Erythroblast (primary cell): ENCODE results near the gene FKBP2.

Experiments
- DNase-seq, 2 experiments: peaks; one replicate each; lab custom pipeline; 2025; lab: John Stamatoyannopoulos, UW
- GATA1 ChIP-seq: IDR thresholded peaks from 2 replicates; pipeline ENCODE4 v1.6.1; 2011; ENCODE audit warnings: low read depth, mild to moderate bottlenecking, control low read depth, low read length, moderate library complexity
- POLR2A ChIP-seq: IDR thresholded peaks from 2 replicates; pipeline ENCODE4 v1.6.1; 2011; ENCODE audit warnings: mild to moderate bottlenecking, low read length

Gene FKBP2

DNA sequence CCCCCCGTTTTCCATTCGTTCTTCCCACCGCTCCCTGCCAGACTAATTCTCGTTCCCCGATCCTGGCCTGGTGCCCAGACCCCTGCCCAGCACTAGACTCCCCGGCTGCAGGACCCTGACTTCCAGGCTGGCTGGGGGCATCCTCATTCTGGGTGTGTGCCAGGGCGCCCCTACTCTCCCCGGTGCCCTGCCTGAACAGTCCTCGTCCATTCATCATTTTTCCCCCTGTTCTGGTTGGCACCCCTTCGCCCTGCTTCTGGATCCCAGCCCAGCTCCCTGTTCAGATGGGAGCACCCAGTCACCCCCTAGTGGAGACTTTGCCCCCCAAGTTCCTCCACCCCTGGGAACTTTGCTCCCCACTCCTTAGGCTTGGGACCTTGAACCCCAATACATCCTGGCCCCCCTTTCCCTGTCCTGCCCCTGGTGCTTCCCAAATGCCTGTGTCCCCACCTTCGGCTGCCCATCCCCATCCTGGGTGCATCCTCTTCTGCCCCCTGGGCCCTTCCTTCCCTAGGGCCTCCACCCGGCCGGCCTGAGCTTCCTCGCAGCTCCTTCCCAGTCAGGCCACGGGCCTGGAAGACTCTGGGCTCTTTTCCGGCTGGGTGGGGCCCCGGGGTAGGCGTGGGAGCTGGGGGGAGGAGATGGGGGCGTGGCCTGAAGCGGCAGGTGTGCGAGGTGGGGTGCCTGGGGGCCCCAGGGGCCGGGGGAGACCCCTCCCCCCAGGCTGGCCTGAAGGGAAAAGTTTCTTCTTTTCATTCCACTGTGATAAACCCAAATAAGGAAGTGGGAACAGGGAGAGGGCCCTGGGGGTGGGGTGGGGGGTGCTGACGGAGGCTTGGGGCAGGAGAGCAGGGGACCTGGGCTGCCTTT, 11.3 kb downstream of the FKBP2 start:
- DNase-seq, result peak; percentile 46 to 70
- TF ChIP-seq POLR2A (no peak), GATA1 (no peak)

DNA sequence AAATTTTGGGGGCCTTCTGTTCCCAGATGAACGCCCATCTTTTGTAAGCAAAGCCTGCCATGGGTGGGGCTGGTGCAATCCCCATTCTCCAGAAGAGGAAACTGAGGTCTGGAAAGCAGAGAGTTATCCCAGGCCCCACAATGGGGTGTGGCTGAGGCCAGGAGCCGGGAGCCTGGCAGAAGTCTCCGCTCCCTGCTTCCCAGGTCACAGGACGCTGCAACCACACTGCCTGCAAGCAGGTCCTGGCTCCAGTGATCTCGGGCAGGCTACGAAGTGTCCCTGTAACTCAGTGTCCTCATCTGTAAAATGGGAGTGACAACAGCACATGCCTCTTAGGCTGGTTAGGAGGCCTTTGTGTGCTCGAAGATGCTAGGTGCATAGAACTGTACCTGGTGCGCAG, 12.1 kb downstream of the FKBP2 start:
- TF ChIP-seq GATA1 (no peak), POLR2A (no peak)
- DNase-seq, result no peak

DNA sequence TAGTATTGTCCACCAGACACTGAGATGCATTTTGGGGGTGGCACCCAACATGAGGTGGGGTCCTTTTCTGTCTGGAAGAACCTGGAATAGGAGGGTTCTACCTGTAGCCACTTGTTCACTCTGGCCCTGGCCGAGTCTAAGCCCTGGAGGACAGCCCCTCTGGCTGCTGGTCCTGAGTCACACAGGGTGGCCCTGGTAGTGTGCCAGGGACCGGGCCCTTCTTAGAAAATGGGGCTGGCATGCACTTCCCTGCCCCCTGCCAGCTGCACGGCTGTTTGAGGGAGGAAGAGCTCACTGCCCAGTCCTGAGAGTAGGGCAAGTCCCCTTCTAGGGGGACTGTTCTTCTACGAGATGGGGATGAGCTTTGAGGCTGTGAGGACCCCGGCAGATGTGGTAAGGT, 12.6 kb downstream of the FKBP2 start:
- TF ChIP-seq POLR2A (no peak), GATA1 (no peak)
- no peak for DNase-seq

DNA sequence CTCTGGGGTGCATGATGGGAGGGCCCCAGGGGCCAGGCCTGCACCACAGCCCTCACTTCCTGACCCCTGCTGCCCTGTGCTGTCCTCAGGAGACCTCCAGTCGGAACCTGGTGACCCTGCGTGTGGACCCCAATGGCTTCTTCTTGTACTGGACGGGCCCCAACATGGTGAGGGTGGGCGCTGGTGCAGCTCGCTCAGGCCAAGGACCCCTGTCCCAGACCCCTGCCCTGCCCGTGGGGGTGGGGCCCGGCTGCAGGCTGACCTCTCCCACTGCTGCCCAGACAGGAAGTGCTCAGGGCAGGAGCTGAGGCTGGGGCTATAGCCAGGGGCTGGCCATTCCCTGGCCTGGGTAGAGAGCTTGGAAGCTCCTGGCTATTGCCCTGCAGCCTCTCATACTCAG, 13.4 kb downstream of the FKBP2 start:
- no peak for DNase-seq
- TF ChIP-seq POLR2A (no peak), GATA1 (no peak)

DNA sequence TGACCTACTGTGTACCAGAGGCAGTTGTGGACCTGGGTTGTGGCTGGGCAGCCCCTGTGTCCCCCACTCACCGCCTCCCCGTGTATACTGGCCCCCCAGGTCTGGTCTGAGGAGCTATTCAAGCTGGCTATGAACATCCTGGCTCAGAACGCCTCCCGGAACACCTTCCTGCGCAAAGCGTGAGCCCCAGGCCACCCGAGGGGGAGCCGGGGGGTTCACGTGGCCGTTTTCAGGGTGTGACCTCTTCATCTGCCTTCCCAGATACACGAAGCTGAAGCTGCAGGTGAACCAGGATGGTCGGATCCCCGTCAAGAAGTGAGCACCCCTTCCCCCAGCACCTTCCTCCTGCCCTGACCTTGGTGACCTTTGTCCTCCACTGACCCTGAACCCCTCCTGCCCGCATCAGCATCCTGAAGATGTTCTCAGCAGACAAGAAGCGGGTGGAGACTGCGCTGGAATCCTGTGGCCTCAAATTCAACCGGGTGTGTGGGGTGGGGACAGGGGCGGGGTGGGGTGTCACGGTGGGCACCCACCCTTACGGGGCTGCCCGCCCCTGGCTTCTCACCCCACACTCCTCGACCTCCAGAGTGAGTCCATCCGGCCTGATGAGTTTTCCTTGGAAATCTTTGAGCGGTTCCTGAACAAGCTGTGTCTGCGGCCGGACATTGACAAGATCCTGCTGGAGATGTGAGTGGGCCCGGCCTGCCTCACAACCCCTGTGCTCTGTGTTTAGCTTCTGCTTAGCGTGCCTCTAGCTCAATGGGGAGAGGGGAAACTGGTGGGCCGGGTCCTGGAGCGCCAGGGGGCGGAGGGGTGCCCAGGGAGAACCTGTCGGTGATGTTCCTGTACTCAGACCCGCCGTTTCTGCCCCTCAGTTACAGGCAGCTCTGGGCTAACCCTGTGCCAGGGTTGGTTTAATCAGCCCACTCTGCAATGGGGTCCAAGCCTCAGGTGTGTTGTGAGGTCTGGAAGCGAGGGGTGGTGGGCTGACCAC, 14.5 kb downstream of the FKBP2 start:
- no peak for TF ChIP-seq GATA1
- DNase-seq, result no peak

DNA sequence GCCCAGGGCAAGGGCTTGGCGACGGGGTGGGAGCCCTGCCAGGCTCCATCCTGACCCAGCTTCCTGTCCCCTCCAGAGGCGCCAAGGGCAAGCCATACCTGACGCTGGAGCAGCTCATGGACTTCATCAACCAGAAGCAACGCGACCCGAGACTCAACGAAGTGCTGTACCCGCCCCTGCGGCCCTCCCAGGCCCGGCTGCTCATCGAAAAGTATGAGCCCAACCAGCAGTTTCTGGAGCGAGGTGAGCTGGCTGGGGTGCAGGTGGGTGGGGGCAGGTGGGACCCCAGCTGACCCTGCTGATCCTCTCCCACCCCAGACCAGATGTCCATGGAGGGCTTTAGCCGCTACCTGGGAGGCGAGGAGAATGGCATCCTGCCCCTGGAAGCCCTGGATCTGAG, 15.4 kb downstream of the FKBP2 start:
- no peak for DNase-seq
- no peak for TF ChIP-seq GATA1
- TF ChIP-seq POLR2A, result no peak

DNA sequence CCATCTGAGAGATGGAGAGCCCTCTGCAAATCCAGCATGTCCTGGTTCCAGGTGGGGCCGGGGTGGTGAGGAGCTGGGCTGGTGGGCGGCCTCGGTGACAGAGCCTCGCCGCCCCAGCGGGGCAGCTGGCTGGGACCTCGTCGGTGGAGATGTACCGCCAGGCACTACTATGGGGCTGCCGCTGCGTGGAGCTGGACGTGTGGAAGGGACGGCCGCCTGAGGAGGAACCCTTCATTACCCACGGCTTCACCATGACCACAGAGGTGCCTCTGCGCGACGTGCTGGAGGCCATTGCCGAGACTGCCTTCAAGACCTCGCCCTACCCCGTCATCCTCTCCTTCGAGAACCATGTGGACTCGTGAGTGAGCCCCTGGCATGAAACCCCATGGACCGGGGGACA, 17.5 kb downstream of the FKBP2 start:
- DNase-seq, result no peak
- no peak for TF ChIP-seq GATA1
- TF ChIP-seq POLR2A, result no peak

DNA sequence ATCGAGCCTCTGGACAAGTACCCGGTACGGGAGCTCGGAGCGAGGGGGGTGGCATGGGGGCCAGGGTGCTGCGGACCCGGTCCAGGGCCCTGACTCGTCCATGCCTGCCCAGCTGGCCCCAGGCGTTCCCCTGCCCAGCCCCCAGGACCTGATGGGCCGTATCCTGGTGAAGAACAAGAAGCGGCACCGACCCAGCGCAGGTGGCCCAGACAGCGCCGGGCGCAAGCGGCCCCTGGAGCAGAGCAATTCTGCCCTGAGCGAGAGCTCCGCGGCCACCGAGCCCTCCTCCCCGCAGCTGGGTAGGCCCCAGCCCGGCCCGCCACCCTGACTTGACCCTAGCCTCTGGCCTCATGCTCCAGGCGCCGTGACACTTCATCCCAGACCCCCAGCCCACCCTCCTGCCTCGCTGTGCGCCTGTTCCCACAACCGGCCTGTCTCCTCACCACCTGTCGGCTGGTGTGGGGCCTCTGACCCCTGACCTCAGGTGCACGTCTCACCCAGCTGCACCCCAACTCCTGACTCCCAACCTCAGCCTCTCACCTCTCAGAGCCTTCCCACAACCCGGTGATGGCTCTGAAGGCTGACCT, 18.1 kb downstream of the FKBP2 start:
- TF ChIP-seq POLR2A (no peak), GATA1 (no peak)
- DNase-seq, result no peak

DNA sequence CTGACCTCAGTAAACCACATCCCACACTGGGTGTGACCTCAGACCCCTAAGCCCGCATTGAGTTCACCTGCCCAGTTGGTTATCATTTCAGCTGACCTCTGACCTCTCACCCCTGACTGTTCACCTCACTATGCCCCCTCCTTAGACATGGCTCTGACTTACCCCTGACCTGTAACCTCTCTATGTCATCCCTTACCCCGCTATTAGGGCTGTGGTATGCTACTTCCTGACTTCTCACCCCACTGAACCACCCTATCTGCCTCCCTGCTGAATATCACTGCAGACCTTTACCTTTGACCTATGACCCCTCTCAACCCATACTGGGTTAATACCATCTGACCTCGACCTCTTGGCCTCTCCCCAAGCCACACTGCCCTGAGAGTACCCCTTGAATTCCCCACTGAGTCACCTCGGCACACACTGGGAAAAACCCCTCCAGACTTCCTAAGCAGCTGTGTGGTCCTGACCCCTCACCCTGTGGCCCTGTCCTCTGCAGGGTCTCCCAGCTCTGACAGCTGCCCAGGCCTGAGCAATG, 18.7 kb downstream of the FKBP2 start:
- no peak for DNase-seq
- TF ChIP-seq POLR2A, result no peak
- no peak for TF ChIP-seq GATA1

DNA sequence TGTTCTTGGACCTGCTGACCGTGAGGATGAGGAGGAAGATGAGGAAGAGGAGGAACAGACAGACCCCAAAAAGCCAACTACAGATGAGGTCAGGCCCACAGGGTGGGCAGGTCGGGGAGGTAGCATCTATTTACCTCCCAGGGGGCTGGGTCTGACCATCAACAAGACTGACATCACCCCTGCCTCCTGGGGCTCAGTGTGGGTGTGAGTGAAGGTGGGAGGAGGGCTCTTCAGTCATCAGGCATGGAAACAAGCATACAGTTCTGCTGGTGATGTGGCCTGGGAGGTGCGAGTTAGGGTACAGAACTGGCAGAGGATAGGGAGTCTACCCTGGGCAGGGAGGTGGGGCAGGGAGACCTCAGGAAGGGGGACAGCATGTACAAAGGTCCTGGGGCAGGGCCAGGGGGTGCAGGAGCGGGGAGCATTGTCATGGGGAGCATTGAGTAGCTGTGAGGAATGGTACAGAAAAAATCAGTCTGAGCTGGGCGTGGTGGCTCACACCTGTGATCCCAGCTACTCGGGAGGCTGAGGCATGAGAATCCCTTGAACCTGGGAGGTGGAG, 19.3 kb downstream of the FKBP2 start:
- DNase-seq, result no peak
- no peak for TF ChIP-seq POLR2A
- no peak for TF ChIP-seq GATA1

DNA sequence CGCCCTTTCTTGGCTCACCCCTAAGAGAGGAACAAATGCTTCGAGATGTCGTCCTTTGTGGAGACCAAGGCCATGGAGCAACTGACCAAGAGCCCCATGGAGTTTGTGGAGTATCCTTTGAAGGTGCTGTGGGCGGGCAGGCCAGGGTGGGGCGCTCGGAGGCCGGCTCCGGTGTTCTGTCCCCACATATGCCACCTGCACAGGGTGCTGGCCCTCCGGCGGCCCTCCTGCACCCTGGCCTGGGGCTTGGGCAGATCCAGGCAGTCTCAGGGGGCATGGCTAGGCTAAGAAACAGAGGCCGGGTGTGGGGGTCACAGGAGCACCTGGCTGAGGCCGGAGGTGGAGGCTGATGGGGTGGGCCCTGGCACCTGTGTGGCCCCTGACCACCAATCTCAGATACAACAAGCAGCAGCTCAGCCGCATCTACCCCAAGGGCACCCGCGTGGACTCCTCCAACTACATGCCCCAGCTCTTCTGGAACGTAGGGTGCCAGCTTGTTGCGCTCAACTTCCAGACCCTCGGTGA, 20.7 kb downstream of the FKBP2 start:
- TF ChIP-seq GATA1 (no peak), POLR2A (no peak)
- DNase-seq, result no peak

DNA sequence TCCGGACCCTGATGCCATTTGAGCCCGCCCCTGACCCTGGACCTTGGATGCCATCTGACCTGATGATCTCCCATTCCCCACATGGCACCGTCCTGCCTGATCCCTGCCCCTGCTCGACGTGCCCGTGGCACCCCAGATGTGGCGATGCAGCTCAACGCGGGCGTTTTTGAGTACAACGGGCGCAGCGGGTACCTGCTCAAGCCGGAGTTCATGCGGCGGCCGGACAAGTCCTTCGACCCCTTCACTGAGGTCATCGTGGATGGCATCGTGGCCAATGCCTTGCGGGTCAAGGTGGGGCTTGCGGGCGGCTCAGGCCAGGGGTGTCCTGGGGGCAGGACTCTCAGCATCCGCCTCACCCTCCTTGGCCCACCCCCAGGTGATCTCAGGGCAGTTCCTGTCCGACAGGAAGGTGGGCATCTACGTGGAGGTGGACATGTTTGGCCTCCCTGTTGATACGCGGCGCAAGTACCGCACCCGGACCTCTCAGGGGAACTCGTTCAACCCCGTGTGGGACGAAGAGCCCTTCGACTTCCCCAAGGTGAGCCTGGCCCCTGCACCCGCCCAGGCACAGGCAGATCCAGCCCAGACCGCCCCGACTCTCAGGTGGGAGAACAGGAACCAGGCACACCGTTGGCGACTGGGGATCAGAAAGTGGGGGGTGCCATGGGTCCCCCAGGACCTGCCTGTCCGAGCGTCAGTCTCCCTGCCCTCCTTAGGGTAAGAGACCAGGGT, 21.5 kb downstream of the FKBP2 start:
- no peak for DNase-seq
- TF ChIP-seq GATA1, result no peak
- no peak for TF ChIP-seq POLR2A
